HL-60 (cell line): Measurements from ENCODE around the gene PPIL1.

ENCODE experiments used
- GABPA ChIP-seq: IDR thresholded peaks from 2 replicates; pipeline ENCODE4 v1.6.1; 2012; ENCODE audit warnings: low read depth
- POLR2AphosphoS5 ChIP-seq: IDR thresholded peaks from 2 replicates; pipeline ENCODE4 v1.6.1; 2012; ENCODE audit warnings: low read depth
- TF ChIP-seq, protein P1 (sequence below): IDR thresholded peaks from one replicate; pipeline ENCODE4 v1.5.1; 2011; ENCODE audit warnings: low read length, control low read depth, inconsistent platforms; ENCODE audit not compliant: insufficient read depth
- TF ChIP-seq, protein P2 (sequence below): IDR thresholded peaks from 2 replicates; pipeline ENCODE4 v1.6.1; 2012; ENCODE audit warnings: low read depth; ENCODE audit not compliant: insufficient replicate concordance

DNA sequence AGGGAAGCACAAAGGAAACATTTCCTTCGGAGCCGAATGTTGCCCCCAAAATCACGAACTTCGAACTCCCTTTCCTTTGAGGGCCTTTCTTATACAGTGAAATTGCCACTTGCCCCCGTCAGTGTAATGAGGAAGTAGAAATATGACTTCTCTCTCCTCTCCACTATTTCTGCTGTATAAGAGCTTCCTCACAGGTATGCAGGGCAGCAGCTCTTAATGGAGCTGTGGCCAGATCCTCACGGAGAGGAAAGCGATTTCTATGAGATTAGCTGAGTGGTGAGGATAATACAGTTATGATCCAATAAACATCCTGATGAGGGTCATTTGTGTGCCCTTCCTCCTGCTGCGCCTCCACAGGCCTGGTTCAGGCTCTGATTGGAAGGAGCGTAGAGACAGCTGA, 24.6 kb downstream of the PPIL1 start:
- TF ChIP-seq, protein P1, sequence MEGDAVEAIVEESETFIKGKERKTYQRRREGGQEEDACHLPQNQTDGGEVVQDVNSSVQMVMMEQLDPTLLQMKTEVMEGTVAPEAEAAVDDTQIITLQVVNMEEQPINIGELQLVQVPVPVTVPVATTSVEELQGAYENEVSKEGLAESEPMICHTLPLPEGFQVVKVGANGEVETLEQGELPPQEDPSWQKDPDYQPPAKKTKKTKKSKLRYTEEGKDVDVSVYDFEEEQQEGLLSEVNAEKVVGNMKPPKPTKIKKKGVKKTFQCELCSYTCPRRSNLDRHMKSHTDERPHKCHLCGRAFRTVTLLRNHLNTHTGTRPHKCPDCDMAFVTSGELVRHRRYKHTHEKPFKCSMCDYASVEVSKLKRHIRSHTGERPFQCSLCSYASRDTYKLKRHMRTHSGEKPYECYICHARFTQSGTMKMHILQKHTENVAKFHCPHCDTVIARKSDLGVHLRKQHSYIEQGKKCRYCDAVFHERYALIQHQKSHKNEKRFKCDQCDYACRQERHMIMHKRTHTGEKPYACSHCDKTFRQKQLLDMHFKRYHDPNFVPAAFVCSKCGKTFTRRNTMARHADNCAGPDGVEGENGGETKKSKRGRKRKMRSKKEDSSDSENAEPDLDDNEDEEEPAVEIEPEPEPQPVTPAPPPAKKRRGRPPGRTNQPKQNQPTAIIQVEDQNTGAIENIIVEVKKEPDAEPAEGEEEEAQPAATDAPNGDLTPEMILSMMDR = no peak
- TF ChIP-seq POLR2AphosphoS5 (no peak), GABPA (no peak)
- TF ChIP-seq, protein P2, sequence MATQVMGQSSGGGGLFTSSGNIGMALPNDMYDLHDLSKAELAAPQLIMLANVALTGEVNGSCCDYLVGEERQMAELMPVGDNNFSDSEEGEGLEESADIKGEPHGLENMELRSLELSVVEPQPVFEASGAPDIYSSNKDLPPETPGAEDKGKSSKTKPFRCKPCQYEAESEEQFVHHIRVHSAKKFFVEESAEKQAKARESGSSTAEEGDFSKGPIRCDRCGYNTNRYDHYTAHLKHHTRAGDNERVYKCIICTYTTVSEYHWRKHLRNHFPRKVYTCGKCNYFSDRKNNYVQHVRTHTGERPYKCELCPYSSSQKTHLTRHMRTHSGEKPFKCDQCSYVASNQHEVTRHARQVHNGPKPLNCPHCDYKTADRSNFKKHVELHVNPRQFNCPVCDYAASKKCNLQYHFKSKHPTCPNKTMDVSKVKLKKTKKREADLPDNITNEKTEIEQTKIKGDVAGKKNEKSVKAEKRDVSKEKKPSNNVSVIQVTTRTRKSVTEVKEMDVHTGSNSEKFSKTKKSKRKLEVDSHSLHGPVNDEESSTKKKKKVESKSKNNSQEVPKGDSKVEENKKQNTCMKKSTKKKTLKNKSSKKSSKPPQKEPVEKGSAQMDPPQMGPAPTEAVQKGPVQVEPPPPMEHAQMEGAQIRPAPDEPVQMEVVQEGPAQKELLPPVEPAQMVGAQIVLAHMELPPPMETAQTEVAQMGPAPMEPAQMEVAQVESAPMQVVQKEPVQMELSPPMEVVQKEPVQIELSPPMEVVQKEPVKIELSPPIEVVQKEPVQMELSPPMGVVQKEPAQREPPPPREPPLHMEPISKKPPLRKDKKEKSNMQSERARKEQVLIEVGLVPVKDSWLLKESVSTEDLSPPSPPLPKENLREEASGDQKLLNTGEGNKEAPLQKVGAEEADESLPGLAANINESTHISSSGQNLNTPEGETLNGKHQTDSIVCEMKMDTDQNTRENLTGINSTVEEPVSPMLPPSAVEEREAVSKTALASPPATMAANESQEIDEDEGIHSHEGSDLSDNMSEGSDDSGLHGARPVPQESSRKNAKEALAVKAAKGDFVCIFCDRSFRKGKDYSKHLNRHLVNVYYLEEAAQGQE = no peak
